ENCODE measurements around the gene TRAK2.

GRCh38 chr2:201402651-201403562 lies 48.4 kb downstream of the TRAK2 start:
- TF ChIP-seq CTCF (IDR thresholded peaks at IDR 0.05; ENCODE audit: poor library complexity) (no peak), EZH2 (IDR thresholded peaks at IDR 0.05; ENCODE audit: borderline replicate concordance) (no peak), EZH2phosphoT487 (IDR thresholded peaks at IDR 0.05; ENCODE audit: low read depth, severe bottlenecking, unreplicated experiment) (no peak)

Data from hepatocyte (in vitro differentiated cells).